Stomach (tissue), 4 donors: ENCODE results near the gene C1orf21.

Experiments
- CTCF ChIP-seq, 7 experiments: fragments of 450-650 bp in 4 of 7; fragments of 200-600 bp in 3 of 7; sonication (generic) in 3 of 7; IDR thresholded peaks; one replicate each; pipeline ENCODE4 v1.5.1; 2016 to 2019; ENCODE audit warnings: antibody characterized with exemption in 7 of 7, control low read depth in 2 of 7, mild to moderate bottlenecking in 1 of 7
- EP300 ChIP-seq: sonication (generic); formaldehyde crosslinking; IDR thresholded peaks from one replicate; pipeline ENCODE4 v1.6.1; 2017; ENCODE audit warnings: antibody characterized with exemption
- POLR2A ChIP-seq, 4 donors: fragments of 450-650 bp; IDR thresholded peaks; one replicate each; pipeline ENCODE4 v1.6.1; 2016; ENCODE audit warnings: antibody characterized with exemption in 4 of 4, control low read depth in 2 of 4, mild to moderate bottlenecking in 1 of 4, moderate library complexity in 1 of 4

- TF ChIP-seq CTCF (IDR thresholded peaks at IDR 0.05), result no peak
- TF ChIP-seq EP300, result no peak
- TF ChIP-seq POLR2A (IDR thresholded peaks at IDR 0.05), result no peak
These were observed 255.1 kb downstream of the C1orf21 start for GRCh38 chr1:184641894-184642293.
